Peyer's patch (tissue), 4 donors: ENCODE data around the gene NFKBIE. TPM values are rescaled to one million over a fixed set of nuclear protein-coding genes. Genes with fewer than 3 reads are reported as not detected.
"Not testable (repeated sequence)": the region's sequence is repeated elsewhere in the genome, so short reads cannot be mapped to it uniquely, and the experiment has no call there.

Source experiments
- DNase-seq, 3 donors: peaks; one replicate each; pipeline ENCODE4 v3.0.0-alpha.2; 2017 to 2019
- H3K27ac ChIP-seq, 4 donors: fragments of 200-600 bp; sonication (generic); one replicate each; pipeline ENCODE4 v1.5.1; 2016 to 2019
- H3K27me3 ChIP-seq, 2 donors: fragments of 200-600 bp; sonication (generic); one replicate each; pipeline ENCODE4 v1.5.1; 2019
- H3K36me3 ChIP-seq, 3 donors: fragments of 200-600 bp; sonication (generic); one replicate each; pipeline ENCODE4 v1.5.1; 2016 to 2019
- H3K4me1 ChIP-seq, 4 donors: fragments of 200-600 bp; sonication (generic); one replicate each; pipeline ENCODE4 v1.5.1; 2016 to 2019
- H3K4me3 ChIP-seq, 4 donors: fragments of 200-600 bp; sonication (generic); 1 replicate in 3 of 4; 2 replicates in 1 of 4; pipeline ENCODE4 v1.5.1; 2016 to 2019; ENCODE audit warnings: mild to moderate bottlenecking in 1 of 4
- H3K9me3 ChIP-seq, 4 donors: fragments of 200-600 bp; sonication (generic); one replicate each; pipeline ENCODE4 v1.5.1; 2016 to 2019; ENCODE audit warnings: mild to moderate bottlenecking in 1 of 4
- CTCF ChIP-seq, 6 experiments: fragments of 450-650 bp in 4 of 6; fragments of 200-600 bp in 2 of 6; sonication (generic) in 1 of 6; IDR thresholded peaks; one replicate each; pipeline ENCODE4 v1.5.1; 2017 to 2019; ENCODE audit warnings: antibody characterized with exemption in 6 of 6, mild to moderate bottlenecking in 3 of 6, moderate library complexity in 1 of 6
- POLR2A ChIP-seq, 2 donors: fragments of 450-650 bp; IDR thresholded peaks; one replicate each; pipeline ENCODE4 v1.5.1; 2017; ENCODE audit warnings: antibody characterized with exemption in 2 of 2, mild to moderate bottlenecking in 2 of 2, moderate library complexity in 2 of 2
- total RNA-seq, 4 donors: library from RNA; depleted of rRNA; stranded (reverse); fragments of >200 nt; gene quantifications; one replicate each; pipeline ENCODE4 v1.1.0, GENCODE V29; 2016

Gene NFKBIE
- 10 to 100 TPM; 16.9 to 36.3 (median 24.9) TPM for total RNA-seq

GRCh38 chr6:44265007-44265721 lies at the start of gene NFKBIE:
Gene NFKBIE, minus strand, starts transcription at chr6:44265551. Its CDS starts 205 bp downstream, at chr6:44265346.
- H3K27me3 ChIP-seq: peaks cover 0 to 6% of the 10 kb centered on the region in 2 donors
- H3K27ac ChIP-seq: peak within 1 kb of the TSS; percentile 79 to 99 (median 86)
- H3K4me3 ChIP-seq: peak within 1 kb of the TSS; percentile 69 to 83 (median 74)
- H3K4me1 ChIP-seq: peaks cover 10 to 35% (median 13%) of the 10 kb centered on the region in 4 donors
- peak in 5 of 6 experiments; percentile 8 to 21 (median 10) for TF ChIP-seq CTCF (IDR thresholded peaks at IDR 0.05)
- peak; percentile 71 to 73 for TF ChIP-seq POLR2A (IDR thresholded peaks at IDR 0.05)
- no peaks in the 10 kb centered on the region for H3K9me3 ChIP-seq
- peak; percentile 96 to 98 (median 96) for DNase-seq
- H3K36me3 ChIP-seq: peaks cover 0 to 7% (median 0%) of the 10 kb centered on the region in 3 donors

DNA sequence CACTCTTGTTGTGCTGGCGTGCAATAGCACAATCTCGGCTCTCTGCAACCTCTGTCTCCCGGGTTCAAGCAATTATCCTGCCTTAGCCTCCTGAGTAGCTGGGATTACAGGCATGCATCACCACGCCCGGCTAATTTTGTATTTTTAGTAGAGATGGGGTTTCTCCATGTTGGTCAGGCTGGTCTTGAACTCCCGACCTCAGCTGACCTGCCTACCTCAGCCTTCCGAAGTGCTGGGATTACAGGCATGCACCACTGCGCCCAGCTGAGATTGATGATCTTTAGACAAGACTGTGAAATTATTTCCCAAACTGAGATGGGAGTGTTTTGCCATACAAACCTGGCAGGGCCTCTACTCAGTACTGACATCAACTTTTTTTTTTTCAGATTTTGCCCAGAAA lies 49.3 kb upstream of the NFKBIE start:
- DNase-seq, H3K9me3 ChIP-seq, H3K27me3 ChIP-seq, H3K4me3 ChIP-seq, H3K27ac ChIP-seq: not testable (repeated sequence)
- H3K36me3 ChIP-seq: peaks cover 0 to 21% (median 0%) of the 10 kb centered on the region in 3 donors
- H3K4me1 ChIP-seq: peaks cover 0 to 25% (median 0%) of the 10 kb centered on the region in 4 donors

DNA sequence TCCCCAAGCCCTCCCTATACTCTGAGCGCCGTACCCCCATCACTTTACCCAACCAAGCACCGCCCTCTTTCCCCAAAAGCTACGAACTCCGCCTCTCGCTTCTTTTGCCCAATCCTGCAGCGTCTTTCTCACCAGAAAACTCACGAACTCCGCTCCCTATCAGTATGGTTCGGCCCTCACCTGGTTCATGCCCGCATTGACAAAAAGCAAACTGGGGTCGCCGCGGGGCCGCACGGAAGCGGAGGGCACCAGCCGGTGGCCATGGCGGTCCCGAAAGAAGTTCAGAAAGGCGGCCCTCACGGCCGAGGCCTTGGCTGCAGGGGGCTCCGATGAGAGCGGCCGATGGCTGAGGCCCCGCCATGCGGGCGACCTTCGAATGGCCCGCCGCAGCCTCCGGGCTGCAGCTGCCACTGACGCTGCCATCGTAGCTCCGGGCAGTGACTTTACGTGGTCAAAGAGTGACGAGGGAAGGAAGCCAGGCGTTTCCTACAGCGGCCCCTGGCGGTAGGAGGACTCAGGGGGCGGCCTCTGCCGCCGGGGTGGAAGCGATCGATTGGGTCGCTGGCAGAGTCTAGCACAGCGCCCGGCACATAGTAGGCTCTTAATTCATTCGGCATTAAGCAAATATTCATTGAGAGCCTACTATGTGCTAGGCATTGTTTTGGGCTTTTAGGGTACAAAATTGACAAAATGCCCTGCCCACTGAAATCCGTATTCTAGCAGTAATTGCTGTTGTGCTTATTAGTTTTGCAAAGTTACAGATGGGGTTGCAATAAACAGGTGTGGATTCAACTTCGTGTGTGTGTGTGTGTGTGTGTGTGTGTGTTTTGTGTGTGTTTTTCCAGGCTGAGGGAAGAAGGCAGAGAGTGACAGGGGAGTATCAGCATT lies 47.8 kb upstream of the NFKBIE start, which contains the start of gene AARS2:
Gene AARS2, minus strand, starts transcription at position 447 of the 888 bp plus-strand sequence. Its CDS starts 24 bp downstream, at position 423.
- TF ChIP-seq POLR2A (IDR thresholded peaks at IDR 0.05): peak; percentile 87 to 90
- TF ChIP-seq CTCF (IDR thresholded peaks at IDR 0.05): peak; percentile 75 to 97 (median 94)
- H3K27ac ChIP-seq: peak within 1 kb of the TSS; percentile 62 to 83 (median 78)
- H3K4me3 ChIP-seq: peak within 1 kb of the TSS; percentile 65 to 85 (median 76)
- H3K9me3 ChIP-seq: no peaks in the 10 kb centered on the region
- H3K36me3 ChIP-seq: peaks cover 0 to 33% (median 0%) of the 10 kb centered on the region in 3 donors
- H3K4me1 ChIP-seq: peaks cover 0 to 30% (median 0%) of the 10 kb centered on the region in 4 donors
- no peaks in the 10 kb centered on the region for H3K27me3 ChIP-seq
- peak; percentile 78 to 95 (median 91) for DNase-seq

GRCh38 chr6:44311767-44312166 lies 46.4 kb upstream of the NFKBIE start:
- TF ChIP-seq POLR2A (IDR thresholded peaks at IDR 0.05) (no peak), CTCF (IDR thresholded peaks at IDR 0.05) (no peak)
- Histone ChIP-seq H3K4me3 (peak overlapping the region in 2 of 4 donors; percentile 65 to 84), H3K36me3 (peaks cover 0 to 47% (median 0%) of the 10 kb centered on the region in 3 donors), H3K4me1 (peaks cover 0 to 30% (median 0%) of the 10 kb centered on the region in 4 donors), H3K27ac (peak overlapping the region in 1 of 4 donors; percentile 61), H3K9me3 (no peaks in the 10 kb centered on the region), H3K27me3 (no peaks in the 10 kb centered on the region)
- no peak for DNase-seq

DNA sequence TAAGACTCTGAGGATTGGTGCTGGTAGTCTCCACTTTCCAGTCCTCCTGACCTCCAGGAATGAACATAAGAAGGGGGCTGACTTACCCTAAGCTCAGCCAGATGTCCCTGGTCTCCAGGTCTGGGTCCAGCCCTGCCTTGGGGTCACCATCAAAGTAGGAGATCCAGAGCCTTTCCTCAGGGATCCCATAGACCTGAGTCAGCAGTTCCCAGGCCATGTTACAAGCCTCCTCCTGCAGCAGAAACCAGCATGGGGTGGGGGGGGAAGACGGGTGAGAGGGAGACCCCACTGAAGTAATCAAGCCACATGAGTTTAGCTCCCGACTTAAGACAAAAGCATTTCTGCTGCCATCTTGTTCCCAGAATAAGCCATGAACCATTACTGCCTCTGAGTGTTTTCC lies 46.0 kb upstream of the NFKBIE start:
- peak overlapping the region in 2 of 4 donors; percentile 61 to 70 for H3K27ac ChIP-seq
- no peaks in the 10 kb centered on the region for H3K27me3 ChIP-seq
- TF ChIP-seq POLR2A (IDR thresholded peaks at IDR 0.05) (no peak), CTCF (IDR thresholded peaks at IDR 0.05) (no peak)

More for the DNA sequence above, 46.0 kb upstream of the NFKBIE start:
- Histone ChIP-seq H3K4me3 (no peak overlapping the region), H3K36me3 (peaks cover 0 to 51% (median 0%) of the 10 kb centered on the region in 3 donors), H3K9me3 (no peaks in the 10 kb centered on the region), H3K4me1 (peaks cover 0 to 30% (median 0%) of the 10 kb centered on the region in 4 donors)
- DNase-seq: no peak
